ENCODE results near the gene MYL6. TPM values are rescaled to one million over a fixed set of nuclear protein-coding genes. Genes with fewer than 3 reads are reported as not detected.
A peak's percentile ranks its signal among the peaks of the same experiment; 100 is the strongest.

The MYL6 gene
- total RNA-seq (ENCODE audit: low replicate concordance): 1,139 and 1,233 TPM in 2 replicates

DNA sequence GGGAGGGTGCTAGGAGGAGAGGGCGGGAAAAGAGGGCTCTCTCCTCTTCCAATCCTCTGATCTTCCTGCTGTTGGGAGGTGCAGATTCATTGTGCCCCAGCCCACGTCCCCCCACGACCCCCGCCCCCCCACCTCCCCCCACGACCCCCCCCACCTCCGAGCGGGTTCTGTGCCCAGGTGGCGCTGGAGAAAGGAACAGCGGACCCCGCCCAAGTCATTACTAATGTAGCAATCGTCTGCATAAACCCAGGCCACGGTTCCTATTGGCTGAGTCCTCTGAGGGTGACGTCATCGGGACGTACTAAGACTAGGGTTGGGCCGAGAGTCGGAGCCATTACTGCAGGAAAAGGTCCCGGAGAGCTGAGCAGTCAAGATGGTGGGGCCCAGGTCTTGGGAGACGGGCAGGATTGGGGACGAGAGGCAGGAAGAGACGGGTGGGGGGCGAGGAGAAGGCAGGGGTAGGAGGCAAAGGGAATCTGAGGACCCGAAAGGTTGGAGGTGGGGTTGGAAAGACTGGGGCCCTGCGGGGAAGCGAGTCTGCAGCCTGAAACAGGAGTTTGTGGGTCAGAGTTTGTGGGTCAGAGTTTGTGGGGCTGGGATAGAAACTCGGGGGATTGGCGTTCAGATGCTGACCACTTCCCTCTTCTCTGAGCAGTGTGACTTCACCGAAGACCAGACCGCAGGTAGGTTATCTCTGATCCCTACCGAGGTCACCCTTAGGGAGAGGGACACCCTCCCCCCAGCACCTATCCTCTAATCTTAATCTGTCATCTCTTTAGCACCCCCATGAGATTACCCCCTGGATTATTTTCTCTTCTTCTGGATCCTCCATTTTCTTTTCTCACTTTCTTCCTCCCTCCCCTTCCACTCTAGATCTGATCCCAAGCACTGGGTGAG is at the start of gene MYL6:
Gene MYL6, plus strand, starts transcription at position 331 of the 897 bp plus-strand sequence. Its CDS starts 43 bp downstream, at position 374.
- H3K36me3 Mint-ChIP-seq: peaks cover 50% of the 10 kb centered on the region
- H3K27me3 Mint-ChIP-seq (ENCODE audit: insufficient read depth, low read depth): peaks cover 29% of the 10 kb centered on the region
- Histone ChIP-seq H3K79me2 (ENCODE audit: low read depth) (peaks cover 37% of the 10 kb centered on the region), H3K9me3 (ENCODE audit: low read depth) (no peaks in the 10 kb centered on the region), H2AFZ (replicated peaks) (no peak within 1 kb of the TSS), H3K36me3 (no peaks in the 10 kb centered on the region), H3F3A (ENCODE audit: low read depth) (peaks cover 71% of the 10 kb centered on the region), H3K4me2 (peak within 1 kb of the TSS; percentile 90), H3K4me1 (peaks cover 50% of the 10 kb centered on the region), H3K27ac (peak within 1 kb of the TSS; percentile 89), H3K9ac (peak within 1 kb of the TSS; percentile 90), H3K27me3 (no peaks in the 10 kb centered on the region), H3K4me3 (peak within 1 kb of the TSS; percentile 73), H4K20me1 (ENCODE audit: low read depth) (peaks cover 48% of the 10 kb centered on the region)
- H3K4me3 Mint-ChIP-seq: peak within 1 kb of the TSS; percentile 99
- H3K9me3 Mint-ChIP-seq: no peaks in the 10 kb centered on the region
- H3K27ac Mint-ChIP-seq: peak within 1 kb of the TSS; percentile 100
- peak; percentile 99 for DNase-seq (ENCODE audit: low spot score)
- TF ChIP-seq EZH2phosphoT487 (IDR thresholded peaks at IDR 0.05) (no peak), EZH2 (IDR thresholded peaks at IDR 0.05) (no peak)
- TF ChIP-seq, protein P1, sequence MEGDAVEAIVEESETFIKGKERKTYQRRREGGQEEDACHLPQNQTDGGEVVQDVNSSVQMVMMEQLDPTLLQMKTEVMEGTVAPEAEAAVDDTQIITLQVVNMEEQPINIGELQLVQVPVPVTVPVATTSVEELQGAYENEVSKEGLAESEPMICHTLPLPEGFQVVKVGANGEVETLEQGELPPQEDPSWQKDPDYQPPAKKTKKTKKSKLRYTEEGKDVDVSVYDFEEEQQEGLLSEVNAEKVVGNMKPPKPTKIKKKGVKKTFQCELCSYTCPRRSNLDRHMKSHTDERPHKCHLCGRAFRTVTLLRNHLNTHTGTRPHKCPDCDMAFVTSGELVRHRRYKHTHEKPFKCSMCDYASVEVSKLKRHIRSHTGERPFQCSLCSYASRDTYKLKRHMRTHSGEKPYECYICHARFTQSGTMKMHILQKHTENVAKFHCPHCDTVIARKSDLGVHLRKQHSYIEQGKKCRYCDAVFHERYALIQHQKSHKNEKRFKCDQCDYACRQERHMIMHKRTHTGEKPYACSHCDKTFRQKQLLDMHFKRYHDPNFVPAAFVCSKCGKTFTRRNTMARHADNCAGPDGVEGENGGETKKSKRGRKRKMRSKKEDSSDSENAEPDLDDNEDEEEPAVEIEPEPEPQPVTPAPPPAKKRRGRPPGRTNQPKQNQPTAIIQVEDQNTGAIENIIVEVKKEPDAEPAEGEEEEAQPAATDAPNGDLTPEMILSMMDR (IDR thresholded peaks at IDR 0.05): no peak
- H3K4me1 Mint-ChIP-seq: peaks cover 74% of the 10 kb centered on the region

DNA sequence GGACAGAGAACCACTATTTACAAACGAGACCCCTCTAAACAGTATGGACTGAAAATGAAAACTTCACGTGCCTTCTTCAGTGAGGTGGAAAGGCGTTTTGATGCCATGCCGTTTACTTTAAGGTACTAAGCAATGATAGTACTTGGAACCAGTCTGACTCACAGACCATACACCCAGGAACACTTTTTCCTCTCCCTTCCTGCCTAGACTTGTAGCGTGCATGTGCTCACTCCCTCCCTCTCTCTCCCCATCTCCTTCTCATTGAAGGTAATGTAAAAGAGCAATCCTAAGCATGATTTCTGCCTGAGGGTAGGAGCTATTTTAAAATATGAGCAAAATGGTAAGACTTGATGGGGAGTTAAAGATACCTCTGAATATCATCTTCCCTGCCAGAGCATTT is 47.6 kb upstream of the MYL6 start:
- Mint-ChIP-seq H3K9me3 (no peaks in the 10 kb centered on the region), H3K27me3 (ENCODE audit: insufficient read depth, low read depth) (no peaks in the 10 kb centered on the region), H3K36me3 (peaks cover 47% of the 10 kb centered on the region), H3K4me1 (peaks cover 11% of the 10 kb centered on the region), H3K27ac (no peak overlapping the region), H3K4me3 (no peak overlapping the region)
- H3K79me2 ChIP-seq (ENCODE audit: low read depth): peaks cover 26% of the 10 kb centered on the region
- H3K9me3 ChIP-seq (ENCODE audit: low read depth): no peaks in the 10 kb centered on the region
- no peak overlapping the region for H3K9ac ChIP-seq
- H3F3A ChIP-seq (ENCODE audit: low read depth): peaks cover 55% of the 10 kb centered on the region
- TF ChIP-seq EZH2phosphoT487 (IDR thresholded peaks at IDR 0.05): no peak
- TF ChIP-seq, protein P1 (IDR thresholded peaks at IDR 0.05): no peak
- no peak overlapping the region for H3K27ac ChIP-seq
- no peaks in the 10 kb centered on the region for H3K27me3 ChIP-seq
- peaks cover 21% of the 10 kb centered on the region for H4K20me1 ChIP-seq (ENCODE audit: low read depth)
- peaks cover 7% of the 10 kb centered on the region for H3K4me1 ChIP-seq
- no peak overlapping the region for H2AFZ ChIP-seq (replicated peaks)
- H3K4me2 ChIP-seq: no peak overlapping the region
- no peak overlapping the region for H3K4me3 ChIP-seq
- DNase-seq (ENCODE audit: low spot score): no peak
- H3K36me3 ChIP-seq: peaks cover 24% of the 10 kb centered on the region

DNA sequence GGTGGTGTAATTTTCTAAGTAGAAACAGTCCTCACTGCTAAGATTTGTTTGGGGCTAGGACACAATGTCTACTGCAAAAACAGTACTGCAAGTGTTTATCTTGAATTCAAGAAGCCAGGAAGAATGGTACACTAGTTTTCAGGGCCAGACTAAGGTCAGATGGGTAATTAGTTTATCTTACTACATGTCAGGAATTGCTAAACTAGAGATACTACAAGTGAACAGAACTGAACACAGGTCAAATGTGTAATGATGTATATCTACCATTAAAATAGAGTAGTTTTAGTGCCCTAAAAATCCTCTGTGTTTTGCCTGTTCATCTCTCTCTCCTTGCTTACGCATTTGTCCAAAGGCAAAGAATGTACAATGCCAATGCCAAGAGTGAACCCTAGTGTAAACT is 44.1 kb upstream of the MYL6 start:
- Histone ChIP-seq H3K4me1 (peaks cover 6% of the 10 kb centered on the region), H2AFZ (replicated peaks) (no peak overlapping the region), H3K79me2 (ENCODE audit: low read depth) (peaks cover 21% of the 10 kb centered on the region), H4K20me1 (ENCODE audit: low read depth) (peaks cover 15% of the 10 kb centered on the region), H3F3A (ENCODE audit: low read depth) (peaks cover 72% of the 10 kb centered on the region), H3K36me3 (peaks cover 15% of the 10 kb centered on the region), H3K27me3 (no peaks in the 10 kb centered on the region), H3K9ac (no peak overlapping the region), H3K4me2 (no peak overlapping the region), H3K4me3 (no peak overlapping the region), H3K27ac (no peak overlapping the region), H3K9me3 (ENCODE audit: low read depth) (no peaks in the 10 kb centered on the region)
- H3K36me3 Mint-ChIP-seq: peaks cover 47% of the 10 kb centered on the region
- peaks cover 4% of the 10 kb centered on the region for H3K27me3 Mint-ChIP-seq (ENCODE audit: insufficient read depth, low read depth)
- H3K9me3 Mint-ChIP-seq: no peaks in the 10 kb centered on the region
- TF ChIP-seq, protein P1 (IDR thresholded peaks at IDR 0.05): no peak
- TF ChIP-seq EZH2phosphoT487 (IDR thresholded peaks at IDR 0.05): no peak
- no peak for TF ChIP-seq EZH2 (IDR thresholded peaks at IDR 0.05)
- no peak for DNase-seq (ENCODE audit: low spot score)
- H3K4me3 Mint-ChIP-seq: no peak overlapping the region
- peaks cover 14% of the 10 kb centered on the region for H3K4me1 Mint-ChIP-seq
- H3K27ac Mint-ChIP-seq: no peak overlapping the region

Data from neural progenitor cell (in vitro differentiated cells).